ENCODE results near the gene VGLL1.

DNA sequence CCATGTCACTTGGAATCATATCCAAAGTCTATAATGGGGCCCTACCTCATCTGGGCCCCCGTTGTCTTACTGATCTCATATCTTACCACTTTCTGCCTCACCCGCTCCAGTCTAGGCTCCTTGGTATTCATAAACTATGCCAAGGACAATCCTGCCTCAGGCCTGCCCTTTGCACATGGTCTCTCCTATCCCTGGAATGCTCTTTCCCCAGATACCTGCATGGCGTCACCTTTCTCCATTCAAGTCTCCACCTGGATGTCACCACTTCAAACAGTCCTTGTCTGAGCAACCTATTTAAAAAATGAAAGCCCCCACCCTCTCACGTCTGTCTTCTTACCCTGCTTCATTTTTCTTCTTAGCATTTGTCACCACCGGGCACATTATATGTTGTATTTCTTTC, 8.2 kb downstream of the VGLL1 start:
- TF ChIP-seq CTCF (IDR thresholded peaks at IDR 0.05 in 8 of 11, conservative IDR thresholded peaks at IDR 0.05 in 3 of 11) (no peak), POLR2AphosphoS5 (IDR thresholded peaks at IDR 0.05) (no peak), POLR2A (IDR thresholded peaks at IDR 0.05) (no peak)

Measured in spleen (tissue), 7 donors.